Sigmoid colon (tissue), 3 donors: ENCODE data around the gene ACADM.

Experiments
- CTCF ChIP-seq, 4 experiments: fragments of 450-650 bp in 3 of 4; fragments of 200-600 bp in 1 of 4; IDR thresholded peaks; one replicate each; pipeline ENCODE4 v1.5.1; 2016 to 2019; ENCODE audit warnings: antibody characterized with exemption in 4 of 4, mild to moderate bottlenecking in 3 of 4, moderate library complexity in 2 of 4
- POLR2A ChIP-seq, 2 donors: fragments of 450-650 bp; IDR thresholded peaks; one replicate each; pipeline ENCODE4 v1.6.1; 2016; ENCODE audit warnings: antibody characterized with exemption in 2 of 2, mild to moderate bottlenecking in 2 of 2, moderate library complexity in 2 of 2

- TF ChIP-seq CTCF (IDR thresholded peaks at IDR 0.05) (no peak), POLR2A (IDR thresholded peaks at IDR 0.05) (no peak)
These were observed 757 bp downstream of the ACADM start for GRCh38 chr1:75725266-75725665.
